ENCODE results near the gene CCDC187.

DNA sequence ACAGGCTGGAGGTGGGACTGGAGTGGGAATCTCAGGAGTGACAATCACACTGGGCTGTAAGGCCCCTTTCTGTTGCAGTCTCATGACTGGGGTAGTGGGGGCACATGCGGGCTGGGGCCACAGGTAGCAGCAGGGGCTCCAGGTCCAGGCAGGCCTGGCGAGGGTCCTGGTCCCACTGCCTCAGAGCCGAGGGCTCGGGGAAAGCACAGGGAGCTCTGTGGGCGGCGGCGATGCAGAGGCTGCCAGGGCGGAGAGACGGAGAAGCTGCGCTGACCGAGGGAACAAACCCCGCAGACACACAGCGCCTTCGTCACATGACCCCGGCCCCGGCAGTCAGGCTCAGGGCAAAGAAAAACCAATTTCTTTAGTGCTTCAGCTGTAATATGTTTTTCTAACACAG lies 93.6 kb downstream of the CCDC187 start:
- TF ChIP-seq, protein P1, sequence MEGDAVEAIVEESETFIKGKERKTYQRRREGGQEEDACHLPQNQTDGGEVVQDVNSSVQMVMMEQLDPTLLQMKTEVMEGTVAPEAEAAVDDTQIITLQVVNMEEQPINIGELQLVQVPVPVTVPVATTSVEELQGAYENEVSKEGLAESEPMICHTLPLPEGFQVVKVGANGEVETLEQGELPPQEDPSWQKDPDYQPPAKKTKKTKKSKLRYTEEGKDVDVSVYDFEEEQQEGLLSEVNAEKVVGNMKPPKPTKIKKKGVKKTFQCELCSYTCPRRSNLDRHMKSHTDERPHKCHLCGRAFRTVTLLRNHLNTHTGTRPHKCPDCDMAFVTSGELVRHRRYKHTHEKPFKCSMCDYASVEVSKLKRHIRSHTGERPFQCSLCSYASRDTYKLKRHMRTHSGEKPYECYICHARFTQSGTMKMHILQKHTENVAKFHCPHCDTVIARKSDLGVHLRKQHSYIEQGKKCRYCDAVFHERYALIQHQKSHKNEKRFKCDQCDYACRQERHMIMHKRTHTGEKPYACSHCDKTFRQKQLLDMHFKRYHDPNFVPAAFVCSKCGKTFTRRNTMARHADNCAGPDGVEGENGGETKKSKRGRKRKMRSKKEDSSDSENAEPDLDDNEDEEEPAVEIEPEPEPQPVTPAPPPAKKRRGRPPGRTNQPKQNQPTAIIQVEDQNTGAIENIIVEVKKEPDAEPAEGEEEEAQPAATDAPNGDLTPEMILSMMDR (IDR thresholded peaks at IDR 0.05), result no peak
- TF ChIP-seq NR2C2 (CRISPR knock-in tag; IDR thresholded peaks at IDR 0.05), result no peak
- TF ChIP-seq ZBTB21 (CRISPR knock-in tag; IDR thresholded peaks at IDR 0.05; ENCODE audit: borderline replicate concordance), result no peak
- TF ChIP-seq AFF4 (CRISPR knock-in tag; IDR thresholded peaks at IDR 0.05; ENCODE audit: borderline replicate concordance), result no peak
- TF ChIP-seq MXD4 (CRISPR knock-in tag; IDR thresholded peaks at IDR 0.05; ENCODE audit: borderline replicate concordance), result no peak
- no peak for TF ChIP-seq RELA (CRISPR knock-in tag; IDR thresholded peaks at IDR 0.05; ENCODE audit: borderline replicate concordance)
- TF ChIP-seq, protein P2, sequence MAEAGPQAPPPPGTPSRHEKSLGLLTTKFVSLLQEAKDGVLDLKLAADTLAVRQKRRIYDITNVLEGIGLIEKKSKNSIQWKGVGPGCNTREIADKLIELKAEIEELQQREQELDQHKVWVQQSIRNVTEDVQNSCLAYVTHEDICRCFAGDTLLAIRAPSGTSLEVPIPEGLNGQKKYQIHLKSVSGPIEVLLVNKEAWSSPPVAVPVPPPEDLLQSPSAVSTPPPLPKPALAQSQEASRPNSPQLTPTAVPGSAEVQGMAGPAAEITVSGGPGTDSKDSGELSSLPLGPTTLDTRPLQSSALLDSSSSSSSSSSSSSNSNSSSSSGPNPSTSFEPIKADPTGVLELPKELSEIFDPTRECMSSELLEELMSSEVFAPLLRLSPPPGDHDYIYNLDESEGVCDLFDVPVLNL (CRISPR knock-in tag; IDR thresholded peaks at IDR 0.05; ENCODE audit: borderline replicate concordance, low read depth), result no peak
- TF ChIP-seq, protein P3, sequence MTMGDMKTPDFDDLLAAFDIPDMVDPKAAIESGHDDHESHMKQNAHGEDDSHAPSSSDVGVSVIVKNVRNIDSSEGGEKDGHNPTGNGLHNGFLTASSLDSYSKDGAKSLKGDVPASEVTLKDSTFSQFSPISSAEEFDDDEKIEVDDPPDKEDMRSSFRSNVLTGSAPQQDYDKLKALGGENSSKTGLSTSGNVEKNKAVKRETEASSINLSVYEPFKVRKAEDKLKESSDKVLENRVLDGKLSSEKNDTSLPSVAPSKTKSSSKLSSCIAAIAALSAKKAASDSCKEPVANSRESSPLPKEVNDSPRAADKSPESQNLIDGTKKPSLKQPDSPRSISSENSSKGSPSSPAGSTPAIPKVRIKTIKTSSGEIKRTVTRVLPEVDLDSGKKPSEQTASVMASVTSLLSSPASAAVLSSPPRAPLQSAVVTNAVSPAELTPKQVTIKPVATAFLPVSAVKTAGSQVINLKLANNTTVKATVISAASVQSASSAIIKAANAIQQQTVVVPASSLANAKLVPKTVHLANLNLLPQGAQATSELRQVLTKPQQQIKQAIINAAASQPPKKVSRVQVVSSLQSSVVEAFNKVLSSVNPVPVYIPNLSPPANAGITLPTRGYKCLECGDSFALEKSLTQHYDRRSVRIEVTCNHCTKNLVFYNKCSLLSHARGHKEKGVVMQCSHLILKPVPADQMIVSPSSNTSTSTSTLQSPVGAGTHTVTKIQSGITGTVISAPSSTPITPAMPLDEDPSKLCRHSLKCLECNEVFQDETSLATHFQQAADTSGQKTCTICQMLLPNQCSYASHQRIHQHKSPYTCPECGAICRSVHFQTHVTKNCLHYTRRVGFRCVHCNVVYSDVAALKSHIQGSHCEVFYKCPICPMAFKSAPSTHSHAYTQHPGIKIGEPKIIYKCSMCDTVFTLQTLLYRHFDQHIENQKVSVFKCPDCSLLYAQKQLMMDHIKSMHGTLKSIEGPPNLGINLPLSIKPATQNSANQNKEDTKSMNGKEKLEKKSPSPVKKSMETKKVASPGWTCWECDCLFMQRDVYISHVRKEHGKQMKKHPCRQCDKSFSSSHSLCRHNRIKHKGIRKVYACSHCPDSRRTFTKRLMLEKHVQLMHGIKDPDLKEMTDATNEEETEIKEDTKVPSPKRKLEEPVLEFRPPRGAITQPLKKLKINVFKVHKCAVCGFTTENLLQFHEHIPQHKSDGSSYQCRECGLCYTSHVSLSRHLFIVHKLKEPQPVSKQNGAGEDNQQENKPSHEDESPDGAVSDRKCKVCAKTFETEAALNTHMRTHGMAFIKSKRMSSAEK (CRISPR knock-in tag; IDR thresholded peaks at IDR 0.05; ENCODE audit: borderline replicate concordance), result no peak
- TF ChIP-seq NFYB (CRISPR knock-in tag; conservative IDR thresholded peaks at IDR 0.05; ENCODE audit: low read depth), result no peak
